Stimulated activated CD8-positive, alpha-beta memory T cell treated with anti-CD3 and anti-CD28 coated beads, Interleukin-7, amount 100 ng/mL, for 1 hour (primary cell): Measurements from ENCODE around the gene GTF2F2.

Experiments
- DNase-seq, 2 donors: peaks; one replicate each; pipeline ENCODE4 v3.0.0-alpha.2; 2020; ENCODE audit warnings: low read depth in 2 of 2

Gene GTF2F2

GRCh38 chr13:45300190-45300985 lies 180.1 kb downstream of the GTF2F2 start:
- no peak for DNase-seq

- DNase-seq, result no peak
Measured at GRCh38 chr13:45301263-45301662, 181.0 kb downstream of the GTF2F2 start.

DNA sequence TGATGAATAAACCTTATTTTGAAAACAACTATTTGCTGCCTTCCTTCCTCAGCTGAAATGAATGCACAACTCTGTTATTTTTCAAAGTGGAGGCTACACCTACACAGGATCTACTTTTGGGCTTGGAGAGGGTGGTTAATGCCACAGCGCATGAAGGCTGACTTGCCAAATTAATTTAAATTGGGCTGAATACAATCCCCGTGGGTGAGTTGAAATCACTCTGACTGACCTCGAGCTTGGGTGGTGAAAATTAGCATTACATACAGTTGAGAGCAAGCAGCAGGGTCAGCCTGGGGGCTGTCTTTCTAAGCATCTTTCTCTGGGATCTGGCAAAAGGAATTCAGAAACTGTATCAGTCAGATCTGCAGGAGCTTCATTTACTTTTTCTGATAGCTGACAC lies 182.2 kb downstream of the GTF2F2 start:
- DNase-seq, result no peak

DNA sequence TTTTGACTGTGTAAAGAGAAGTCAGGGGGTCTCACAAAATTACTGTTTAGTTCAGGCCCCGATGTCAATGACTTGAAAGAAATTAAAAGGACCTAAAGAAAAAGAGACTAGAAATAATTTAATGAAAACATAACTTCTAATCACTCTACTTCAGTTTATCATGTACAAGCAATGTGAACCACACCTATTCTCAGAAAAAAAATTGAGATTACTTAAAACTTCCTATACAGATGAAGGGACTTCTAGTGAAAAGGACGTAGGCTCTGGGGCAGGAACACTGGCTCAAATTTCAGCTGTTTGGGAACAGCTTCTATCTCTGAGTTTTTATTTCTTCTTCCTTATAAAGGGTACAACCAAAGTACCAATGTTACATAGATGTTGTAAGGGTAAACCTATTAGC lies 182.7 kb downstream of the GTF2F2 start:
- no peak for DNase-seq

GRCh38 chr13:45303866-45304265 lies 183.6 kb downstream of the GTF2F2 start:
- no peak for DNase-seq

- no peak for DNase-seq
Measured at GRCh38 chr13:45305079-45305478, 184.8 kb downstream of the GTF2F2 start.

- DNase-seq, result no peak
Measured at GRCh38 chr13:45306966-45307365, 186.7 kb downstream of the GTF2F2 start.

DNA sequence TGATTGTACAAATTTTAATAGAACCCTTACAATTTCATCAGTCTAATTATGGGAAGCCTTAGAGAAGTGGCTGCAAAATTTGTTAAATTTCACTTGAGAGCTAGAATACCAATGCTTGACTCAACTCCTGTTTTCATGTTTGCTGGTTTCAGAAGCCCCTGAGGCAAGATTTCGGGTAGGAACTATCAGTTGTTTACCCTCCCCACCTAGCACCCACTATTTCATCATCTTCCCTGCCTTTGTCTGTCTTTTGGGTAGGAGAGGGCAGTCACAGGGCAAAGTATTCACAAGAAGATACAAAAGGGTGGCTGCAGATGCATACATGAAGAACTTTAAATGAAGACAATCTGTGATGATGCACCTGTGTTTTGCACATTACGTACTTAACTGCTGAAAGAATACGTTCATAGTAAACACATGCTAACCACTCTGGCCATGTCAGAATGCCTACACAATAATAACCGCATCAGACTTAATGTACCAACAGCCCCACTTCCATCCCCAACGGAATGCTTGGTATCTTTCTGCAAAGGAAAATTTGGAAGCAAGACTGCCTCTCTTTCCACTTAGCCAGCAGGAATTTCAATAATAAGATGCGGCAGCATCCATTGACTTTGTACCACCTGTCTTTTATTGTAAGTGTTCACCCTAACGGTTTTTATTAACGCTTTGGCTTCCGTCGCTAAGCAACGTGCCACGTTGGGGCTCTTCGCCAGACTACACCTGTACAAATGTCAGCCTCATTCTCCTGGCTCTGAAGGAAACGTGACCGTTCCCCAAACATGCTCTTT lies 190.2 kb downstream of the GTF2F2 start:
- DNase-seq, result no peak

DNA sequence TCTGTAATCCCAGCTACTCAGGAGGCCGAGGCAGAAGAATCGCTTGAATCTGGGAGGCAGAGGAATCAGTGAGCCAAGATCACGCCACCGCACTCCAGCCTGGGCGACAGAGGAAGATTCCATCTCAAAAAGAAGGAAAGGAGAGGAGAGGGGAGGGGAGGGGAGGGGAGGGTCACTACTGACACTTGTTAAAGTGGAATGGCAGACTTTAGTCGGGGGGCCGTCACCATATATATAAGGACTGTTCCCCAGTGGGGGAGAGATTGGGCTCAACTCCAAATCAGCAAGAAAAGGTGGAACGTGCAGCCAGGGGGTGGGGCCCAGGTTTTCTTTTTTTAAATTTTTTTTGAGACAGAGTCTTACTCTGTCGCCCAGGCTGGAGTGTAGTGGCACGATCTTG lies 194.5 kb downstream of the GTF2F2 start:
- DNase-seq, result no peak

DNA sequence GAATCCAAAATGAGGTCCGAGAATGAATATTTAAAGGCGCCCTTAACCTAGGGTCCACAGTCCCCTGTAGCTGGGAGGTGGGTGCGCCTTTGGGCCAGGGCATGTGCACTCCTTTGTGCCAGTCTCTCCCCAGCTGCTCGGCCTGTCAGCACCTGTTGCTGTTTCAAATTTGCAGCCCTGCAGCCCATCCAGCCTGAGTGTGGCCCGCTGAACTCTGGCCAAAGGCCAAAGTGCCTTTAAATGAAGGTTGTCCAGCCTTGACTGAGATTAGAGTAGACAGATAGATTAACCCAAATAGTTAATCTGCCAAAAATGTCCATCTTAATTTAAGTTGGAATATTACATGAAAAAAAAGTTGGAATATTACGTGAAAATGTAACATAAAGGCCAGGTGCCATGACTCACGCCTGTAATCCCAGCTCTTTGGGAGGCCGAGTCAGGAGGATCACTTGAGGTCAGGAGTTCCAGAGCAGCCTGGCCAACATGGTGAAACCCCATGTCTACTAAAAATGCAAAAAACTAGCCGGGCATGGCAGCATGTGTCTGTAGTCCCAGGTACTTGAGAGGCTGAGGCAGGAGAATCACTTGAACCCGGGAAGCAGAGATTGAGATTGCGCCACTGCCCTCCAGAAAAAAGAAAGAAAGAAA lies 195.3 kb downstream of the GTF2F2 start:
- no peak for DNase-seq

- DNase-seq, result no peak
Measured at GRCh38 chr13:45316338-45316737, 196.0 kb downstream of the GTF2F2 start.

DNA sequence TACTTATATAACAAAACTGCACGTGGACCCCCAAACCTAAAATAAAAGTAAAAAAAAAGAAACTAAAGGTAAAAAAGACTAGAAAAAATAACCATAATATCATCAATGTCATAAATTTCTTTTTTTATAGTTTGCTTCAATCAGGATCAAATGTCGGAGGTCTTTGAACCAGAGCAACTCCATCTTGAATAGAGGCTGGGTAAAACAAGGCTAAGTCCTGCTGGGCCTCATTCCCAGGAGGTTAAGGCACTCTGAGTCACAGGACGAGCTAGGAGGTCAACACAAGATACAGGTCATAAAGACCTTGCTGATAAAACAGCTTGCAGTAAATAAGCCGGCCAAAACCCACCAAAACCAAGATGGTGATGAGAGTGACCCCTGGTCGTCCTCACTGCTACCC lies 196.7 kb downstream of the GTF2F2 start:
- no peak for DNase-seq

GRCh38 chr13:45320876-45321629 lies 200.7 kb downstream of the GTF2F2 start:
- no peak for DNase-seq

- DNase-seq, result no peak
Measured at GRCh38 chr13:45325806-45326205, 205.5 kb downstream of the GTF2F2 start.

DNA sequence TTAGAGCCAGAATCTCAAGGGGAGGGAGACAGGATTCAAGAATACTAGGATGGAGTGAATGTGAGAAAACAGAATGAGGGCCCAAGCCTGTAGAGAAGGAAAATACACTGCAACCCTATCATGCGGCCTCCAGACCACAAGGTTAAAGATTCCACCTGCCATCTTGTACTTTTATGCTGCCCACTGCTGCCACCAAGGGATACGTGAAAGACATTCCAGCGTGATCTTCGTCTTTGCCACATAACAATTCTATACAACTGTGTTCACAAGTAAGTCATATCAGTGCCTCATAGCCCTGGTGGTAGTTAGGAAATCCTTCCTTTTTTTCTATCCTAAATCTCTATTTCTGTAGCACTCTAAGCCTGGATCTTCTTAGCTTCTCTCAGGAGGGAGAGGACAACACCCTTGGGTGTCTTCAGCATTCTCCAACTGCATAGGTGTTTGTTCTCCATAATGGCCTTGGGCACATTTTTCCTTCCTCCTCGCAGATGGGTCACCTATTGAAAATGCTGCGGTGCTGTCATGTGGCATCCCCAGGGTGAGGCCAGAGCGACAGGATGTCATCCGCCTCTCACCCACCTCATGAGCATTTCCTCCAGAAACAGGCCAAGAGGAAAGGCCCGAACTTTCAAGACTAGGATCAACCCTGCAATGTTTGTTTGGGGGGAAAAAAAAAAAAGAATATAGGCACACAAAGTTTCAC lies 207.1 kb downstream of the GTF2F2 start:
- no peak for DNase-seq

- no peak for DNase-seq
Measured at GRCh38 chr13:45328661-45329111, 208.4 kb downstream of the GTF2F2 start.

- DNase-seq, result no peak
Measured at GRCh38 chr13:45331123-45331619, 210.9 kb downstream of the GTF2F2 start.

DNA sequence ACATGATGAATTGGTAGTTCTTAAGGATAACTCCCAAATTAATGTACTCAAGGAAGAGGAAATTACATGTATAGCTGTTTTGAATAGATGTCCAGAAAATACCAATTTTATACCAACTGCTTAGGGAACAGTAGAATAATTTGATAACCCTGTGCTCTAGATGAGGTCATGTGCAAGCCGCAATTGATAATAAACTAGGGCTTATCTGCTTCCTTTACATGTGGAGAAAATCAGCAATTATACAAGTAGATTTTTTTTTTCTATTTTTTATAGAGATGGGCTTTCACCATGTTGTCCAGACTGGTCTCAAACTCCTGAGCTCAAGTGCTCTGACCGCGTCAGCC lies 211.4 kb downstream of the GTF2F2 start:
- DNase-seq, result no peak

GRCh38 chr13:45332036-45332830 lies 211.9 kb downstream of the GTF2F2 start:
- no peak for DNase-seq

DNA sequence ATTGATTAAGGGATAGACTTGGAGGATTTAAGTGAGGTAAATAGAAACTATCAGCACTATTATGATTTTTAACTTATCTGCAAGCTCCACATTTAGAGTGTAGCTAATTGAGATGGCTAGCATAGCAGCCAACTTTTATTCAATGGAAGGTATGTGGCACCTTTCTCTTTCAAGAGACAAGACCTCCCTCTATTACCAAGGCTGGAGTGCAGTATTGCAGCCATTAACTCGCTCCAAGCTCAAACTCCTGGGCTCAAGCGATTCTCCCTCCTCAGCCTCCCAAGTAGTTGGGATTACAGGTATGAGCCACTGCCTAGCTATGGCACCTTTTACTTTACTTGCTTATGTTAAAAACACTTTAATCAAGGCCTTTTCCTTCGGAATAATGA lies 212.5 kb downstream of the GTF2F2 start:
- no peak for DNase-seq
